SH-SY5Y (cell line): ENCODE results near the gene ZNF618.

Source experiments
- GATA2 ChIP-seq: IDR thresholded peaks from 2 replicates; pipeline ENCODE4 v1.6.1; 2011; ENCODE audit warnings: mild to moderate bottlenecking, low read depth, low read length
- GATA3 ChIP-seq: IDR thresholded peaks from 2 replicates; pipeline ENCODE4 v1.6.1; 2011; ENCODE audit warnings: low read depth, mild to moderate bottlenecking, low read length, moderate library complexity

The ZNF618 gene

GRCh38 chr9:114060070-114060469 is 184.0 kb downstream of the ZNF618 start:
- TF ChIP-seq GATA3 (no peak), GATA2 (no peak)

GRCh38 chr9:114060711-114061110 is 184.6 kb downstream of the ZNF618 start:
- no peak for TF ChIP-seq GATA2
- TF ChIP-seq GATA3: no peak

GRCh38 chr9:114061292-114061691 is 185.2 kb downstream of the ZNF618 start:
- no peak for TF ChIP-seq GATA2
- no peak for TF ChIP-seq GATA3

- TF ChIP-seq GATA3 (no peak), GATA2 (no peak)
These were observed 185.8 kb downstream of the ZNF618 start for GRCh38 chr9:114061830-114062474.

GRCh38 chr9:114065304-114065703 is 189.2 kb downstream of the ZNF618 start:
- TF ChIP-seq GATA3 (no peak), GATA2 (no peak)

GRCh38 chr9:114069476-114070187 is 193.5 kb downstream of the ZNF618 start:
- TF ChIP-seq GATA3 (no peak), GATA2 (no peak)

- TF ChIP-seq GATA3: no peak
- no peak for TF ChIP-seq GATA2
These were observed 194.3 kb downstream of the ZNF618 start for GRCh38 chr9:114070188-114071103.

GRCh38 chr9:114071197-114071795 is 195.2 kb downstream of the ZNF618 start:
- TF ChIP-seq GATA3 (no peak), GATA2 (no peak)

- TF ChIP-seq GATA3 (no peak), GATA2 (no peak)
These were observed 196.4 kb downstream of the ZNF618 start for GRCh38 chr9:114072184-114073140.

- TF ChIP-seq GATA2 (no peak), GATA3 (no peak)
These were observed 199.5 kb downstream of the ZNF618 start for GRCh38 chr9:114075602-114076001.

- TF ChIP-seq GATA2: no peak
- TF ChIP-seq GATA3: no peak
These were observed 200.4 kb downstream of the ZNF618 start for GRCh38 chr9:114076237-114077161.

GRCh38 chr9:114077162-114077837 is 201.2 kb downstream of the ZNF618 start:
- TF ChIP-seq GATA2 (no peak), GATA3 (no peak)
